ENCODE data around the gene ATAT1. TPM values are rescaled to one million over a fixed set of nuclear protein-coding genes. Genes with fewer than 3 reads are reported as not detected.

Gene ATAT1
- total and polyA plus RNA-seq, 7 donors: 1.9 to 5.2 (median 3.0) TPM

DNA sequence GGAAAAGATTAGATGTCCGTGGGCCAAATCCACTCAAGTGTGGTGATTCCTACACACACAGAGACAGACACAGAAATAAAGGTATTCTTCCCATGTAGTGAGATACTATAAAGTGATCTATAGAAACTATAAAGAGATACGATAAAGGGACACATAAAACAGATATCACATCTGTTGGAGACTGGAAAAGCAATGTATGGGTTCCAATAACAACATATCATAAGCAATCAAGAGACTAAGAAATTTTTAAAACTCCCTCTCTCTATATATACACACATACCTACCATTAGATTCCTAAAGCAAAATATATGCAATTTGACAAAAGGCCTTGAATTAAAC is 14.8 kb upstream of the ATAT1 start:
- 62 to 69% (median 65%) methylated on average over 2 of the region's 2 CpGs for WGBS, 3 donors
- Histone ChIP-seq H3K36me3 (ENCODE audit: insufficient read depth in 1 of 2, low read depth in 1 of 2) (peaks cover 4 to 42% of the 10 kb centered on the region in 2 donors), H3K4me1 (peaks cover 42% of the 10 kb centered on the region), H3K27me3 (ENCODE audit: insufficient read depth in 3 of 3, low read length in 2 of 3) (no peaks in the 10 kb centered on the region), H3K4me3 (no peak overlapping the region), H3K9me3 (no peaks in the 10 kb centered on the region), H3K27ac (peak overlapping the region; percentile 99)
- TF ChIP-seq, protein P1, sequence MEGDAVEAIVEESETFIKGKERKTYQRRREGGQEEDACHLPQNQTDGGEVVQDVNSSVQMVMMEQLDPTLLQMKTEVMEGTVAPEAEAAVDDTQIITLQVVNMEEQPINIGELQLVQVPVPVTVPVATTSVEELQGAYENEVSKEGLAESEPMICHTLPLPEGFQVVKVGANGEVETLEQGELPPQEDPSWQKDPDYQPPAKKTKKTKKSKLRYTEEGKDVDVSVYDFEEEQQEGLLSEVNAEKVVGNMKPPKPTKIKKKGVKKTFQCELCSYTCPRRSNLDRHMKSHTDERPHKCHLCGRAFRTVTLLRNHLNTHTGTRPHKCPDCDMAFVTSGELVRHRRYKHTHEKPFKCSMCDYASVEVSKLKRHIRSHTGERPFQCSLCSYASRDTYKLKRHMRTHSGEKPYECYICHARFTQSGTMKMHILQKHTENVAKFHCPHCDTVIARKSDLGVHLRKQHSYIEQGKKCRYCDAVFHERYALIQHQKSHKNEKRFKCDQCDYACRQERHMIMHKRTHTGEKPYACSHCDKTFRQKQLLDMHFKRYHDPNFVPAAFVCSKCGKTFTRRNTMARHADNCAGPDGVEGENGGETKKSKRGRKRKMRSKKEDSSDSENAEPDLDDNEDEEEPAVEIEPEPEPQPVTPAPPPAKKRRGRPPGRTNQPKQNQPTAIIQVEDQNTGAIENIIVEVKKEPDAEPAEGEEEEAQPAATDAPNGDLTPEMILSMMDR (IDR thresholded peaks at IDR 0.05): no peak
- DNase-seq (no peak), ATAC-seq (no peak)
- intact Hi-C loops (cut with DNase I): loop anchor here in 1 of 2 donors (5.0 kb wide), 1 partner anchor 35 kb away; no protein-coding TSS in a partner anchor

DNA sequence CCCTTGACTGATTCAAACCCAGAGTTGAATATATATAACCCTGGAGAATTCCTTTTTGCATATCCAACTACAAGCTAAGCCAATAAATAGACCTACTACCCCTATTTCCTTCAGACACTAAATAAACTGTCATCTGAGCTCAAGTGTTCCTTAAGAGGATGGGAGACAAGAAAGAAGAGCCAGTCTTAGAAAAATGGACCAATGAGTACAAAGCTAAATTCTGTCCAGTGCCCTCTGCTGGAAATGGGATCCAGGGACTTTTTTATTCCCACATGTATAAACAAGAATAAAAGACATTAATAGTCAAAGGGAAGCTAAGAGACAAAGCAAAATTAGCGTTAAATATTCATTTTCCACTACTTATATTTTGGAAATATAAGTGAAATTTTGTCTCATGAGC is 14.5 kb upstream of the ATAT1 start:
- no peak overlapping the region for H3K4me3 ChIP-seq
- DNase-seq (no peak), ATAC-seq (no peak)
- H3K9me3 ChIP-seq: no peaks in the 10 kb centered on the region
- no peaks in the 10 kb centered on the region for H3K27me3 ChIP-seq (ENCODE audit: insufficient read depth in 3 of 3, low read length in 2 of 3)
- peak overlapping the region; percentile 99 for H3K27ac ChIP-seq
- H3K36me3 ChIP-seq (ENCODE audit: insufficient read depth in 1 of 2, low read depth in 1 of 2): peaks cover 4 to 39% of the 10 kb centered on the region in 2 donors
- WGBS, 3 donors: 64 to 76% (median 69%) methylated on average over 1 of the region's 1 CpG
- intact Hi-C loops (cut with DNase I): loop anchor here in 1 of 2 donors (5.0 kb wide), 1 partner anchor 35 kb away; no protein-coding TSS in a partner anchor
- peaks cover 42% of the 10 kb centered on the region for H3K4me1 ChIP-seq
- TF ChIP-seq, protein P1 (IDR thresholded peaks at IDR 0.05): peak; percentile 33

DNA sequence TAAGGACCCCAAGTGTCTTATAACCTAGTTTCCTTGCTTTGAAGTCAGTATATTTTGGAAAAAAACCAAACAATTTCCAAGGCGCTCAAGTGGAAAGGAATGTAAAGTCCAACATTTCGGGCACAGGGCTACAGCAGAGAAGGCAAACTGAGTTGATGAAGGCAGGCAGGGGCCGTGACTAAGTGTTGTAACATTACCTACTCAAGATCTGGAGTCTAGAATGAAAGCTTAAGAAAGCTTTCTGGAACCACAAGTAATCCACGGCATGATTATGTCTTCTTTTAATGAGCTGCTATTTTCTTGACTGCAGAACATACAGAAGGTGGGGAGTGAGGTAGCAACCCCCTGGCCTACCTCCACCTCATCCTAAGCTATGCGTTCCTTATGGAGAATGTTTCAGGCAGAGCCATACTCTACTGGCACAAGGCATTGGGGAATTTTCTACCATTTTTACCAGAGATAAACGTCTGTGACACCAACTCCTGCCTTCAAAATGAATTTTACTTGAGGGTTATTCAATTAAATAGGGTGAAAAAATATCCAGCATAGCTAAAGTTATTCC is 13.9 kb upstream of the ATAT1 start:
- H3K27ac ChIP-seq: peak overlapping the region; percentile 99
- TF ChIP-seq, protein P1 (IDR thresholded peaks at IDR 0.05): no peak
- ATAC-seq (no peak), DNase-seq (no peak)
- intact Hi-C loops (cut with DNase I): loop anchor here in 1 of 2 donors (5.0 kb wide), 1 partner anchor 35 kb away; no protein-coding TSS in a partner anchor
- H3K4me3 ChIP-seq: peak overlapping the region; percentile 84
- H3K27me3 ChIP-seq (ENCODE audit: insufficient read depth in 3 of 3, low read length in 2 of 3): no peaks in the 10 kb centered on the region
- H3K9me3 ChIP-seq: no peaks in the 10 kb centered on the region
- 35 to 54% (median 35%) methylated on average over 6 of the region's 6 CpGs for WGBS, 3 donors
- peaks cover 42% of the 10 kb centered on the region for H3K4me1 ChIP-seq
- peaks cover 4 to 34% of the 10 kb centered on the region in 2 donors for H3K36me3 ChIP-seq (ENCODE audit: insufficient read depth in 1 of 2, low read depth in 1 of 2)

DNA sequence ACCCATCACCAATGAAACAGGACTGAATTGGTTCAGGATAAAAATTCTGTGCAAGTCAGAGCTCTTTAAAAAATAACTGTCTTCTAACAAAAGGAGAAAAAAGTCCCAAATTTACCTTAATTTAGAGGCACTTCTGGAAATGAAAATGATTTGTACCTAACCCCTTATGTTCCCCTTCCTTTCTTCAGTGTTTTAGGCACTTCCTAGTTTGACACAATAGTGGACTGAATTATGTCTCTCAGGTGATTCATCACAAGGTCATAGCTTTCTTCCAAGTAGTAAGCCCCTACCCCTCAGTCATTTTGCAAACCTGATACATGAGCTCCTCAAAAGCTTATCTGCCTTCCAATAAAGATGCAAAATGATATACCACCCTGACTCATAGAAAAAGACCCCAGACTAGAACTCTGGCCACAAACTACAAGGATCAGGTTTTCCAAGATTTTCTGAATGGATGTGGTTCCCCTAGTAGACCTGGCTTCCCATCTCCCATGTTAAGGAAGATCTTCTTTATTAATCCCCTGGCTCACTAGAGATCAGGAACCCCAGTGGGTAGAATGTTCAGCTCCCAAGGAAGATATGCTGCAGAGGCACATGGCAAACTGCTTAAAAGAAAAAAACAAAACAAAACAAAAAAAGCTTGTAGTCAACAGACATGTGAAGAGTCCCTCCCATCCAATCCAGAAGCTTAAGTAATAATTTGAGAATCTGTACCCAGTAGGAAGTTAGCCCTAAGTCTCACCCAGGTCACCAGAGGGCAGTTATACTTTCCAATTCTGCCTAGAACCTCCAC is 13.2 kb upstream of the ATAT1 start:
- peak overlapping the region; percentile 84 for H3K4me3 ChIP-seq
- no peak for ATAC-seq
- peaks cover 4 to 27% of the 10 kb centered on the region in 2 donors for H3K36me3 ChIP-seq (ENCODE audit: insufficient read depth in 1 of 2, low read depth in 1 of 2)
- DNase-seq: no peak
- peak overlapping the region; percentile 99 for H3K27ac ChIP-seq
- no peaks in the 10 kb centered on the region for H3K27me3 ChIP-seq (ENCODE audit: insufficient read depth in 3 of 3, low read length in 2 of 3)
- intact Hi-C loops (cut with DNase I): loop anchor here in 1 of 2 donors (5.0 kb wide), 1 partner anchor 36 kb away; no protein-coding TSS in a partner anchor
- H3K4me1 ChIP-seq: peaks cover 43% of the 10 kb centered on the region
- TF ChIP-seq, protein P1 (IDR thresholded peaks at IDR 0.05): no peak
- no peaks in the 10 kb centered on the region for H3K9me3 ChIP-seq
